Measurements from ENCODE around the gene DCST2.

Gene DCST2

DNA sequence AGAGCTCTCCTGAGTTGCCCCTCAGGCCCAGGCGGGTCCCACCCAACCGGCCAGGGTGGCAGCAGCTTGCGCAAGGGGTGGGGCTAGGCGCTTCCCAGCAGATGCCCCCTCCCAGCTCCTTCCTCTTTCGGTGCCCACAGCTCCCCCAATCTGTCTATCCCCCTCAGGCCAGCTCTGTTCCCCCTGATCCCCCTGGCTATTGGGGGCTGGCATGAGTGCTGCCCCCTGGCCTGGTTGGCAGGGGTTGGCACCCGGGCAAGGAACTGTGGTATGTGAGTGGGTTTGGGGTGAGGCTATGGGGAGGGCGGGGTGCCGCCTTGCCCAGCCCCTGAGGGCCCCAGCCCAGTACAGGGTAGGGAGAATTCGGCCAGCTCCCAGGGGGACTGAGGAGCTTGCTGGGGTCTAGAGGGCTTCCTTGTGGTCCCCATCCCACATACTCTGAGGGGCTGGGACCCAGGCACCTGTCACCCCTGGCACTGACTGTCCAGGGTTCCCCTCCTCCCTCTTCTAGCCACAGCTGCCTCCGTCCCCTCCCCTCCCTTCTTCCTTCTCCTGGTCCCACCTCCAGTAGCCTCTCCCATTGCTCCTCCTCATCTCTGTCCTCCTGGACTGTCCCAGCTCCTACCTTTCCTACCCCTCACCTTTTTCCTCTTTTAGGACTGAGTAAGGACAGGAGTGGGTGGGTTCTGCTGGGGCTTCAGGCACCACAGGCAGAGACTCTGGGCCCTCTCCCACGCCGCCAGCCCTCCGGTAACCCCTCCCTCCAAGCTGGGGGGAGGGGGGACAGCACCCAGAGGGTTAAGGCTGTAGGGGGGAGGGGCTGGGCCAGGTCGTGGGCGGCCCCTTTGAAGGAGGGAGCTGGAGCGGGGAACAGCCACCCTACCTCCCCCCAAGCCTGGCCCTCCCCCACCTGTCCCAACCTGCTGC lies 25.3 kb downstream of the DCST2 start:
- DNase-seq = no peak

DNA sequence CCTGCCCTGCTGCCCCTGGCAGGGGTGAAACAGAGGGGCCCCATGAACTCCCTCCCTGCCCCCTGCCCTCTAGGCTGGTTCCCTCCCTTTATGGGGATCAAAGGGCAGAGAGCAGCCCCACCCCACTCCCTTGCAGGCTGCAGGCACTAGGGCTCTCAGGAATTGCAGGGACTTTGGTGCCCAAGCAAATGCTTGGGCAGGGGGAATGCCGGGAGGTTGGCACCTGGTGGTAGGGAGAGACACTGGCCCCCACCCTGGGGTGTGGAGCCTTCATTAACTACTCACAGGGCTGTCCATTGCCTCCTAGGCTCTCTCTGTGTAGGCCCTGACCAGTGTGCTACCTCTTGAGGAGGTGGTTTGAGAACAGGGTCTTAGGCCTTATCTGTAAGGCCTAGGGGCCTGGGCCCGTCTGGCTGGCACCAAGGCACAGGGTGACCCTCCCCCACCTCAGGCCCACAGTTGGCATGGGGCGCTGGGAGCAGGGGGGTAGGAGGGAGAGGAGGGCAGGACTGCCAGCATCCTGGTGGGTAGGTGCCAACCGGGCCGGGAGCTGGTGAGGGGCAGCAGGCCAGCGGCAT lies 26.2 kb downstream of the DCST2 start:
- DNase-seq = no peak

DNA sequence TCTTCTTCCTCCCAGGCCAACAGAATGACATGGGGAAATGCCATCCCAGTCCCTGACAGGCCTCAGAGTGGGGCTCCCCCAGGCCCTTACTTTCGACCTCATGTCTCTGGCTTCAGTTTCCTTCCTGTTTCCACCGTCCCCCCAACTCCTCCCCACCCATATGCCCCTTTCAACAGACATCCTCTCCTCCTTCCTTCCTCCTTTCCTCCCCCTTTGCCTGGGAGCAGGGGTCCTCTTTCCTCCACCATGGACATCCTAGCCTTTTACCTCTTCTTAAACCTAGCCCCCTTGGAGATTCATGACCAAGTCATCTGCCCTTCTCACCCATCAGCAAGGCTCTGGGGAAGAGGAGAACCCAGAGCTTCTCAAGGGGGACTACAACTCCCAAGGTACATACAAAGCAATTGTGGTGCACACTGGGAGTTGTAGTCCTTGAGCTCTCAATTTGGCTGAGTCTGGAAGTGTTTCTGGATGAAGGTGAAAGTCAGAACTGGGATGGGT lies 26.9 kb downstream of the DCST2 start:
- DNase-seq = peak; percentile 50

DNA sequence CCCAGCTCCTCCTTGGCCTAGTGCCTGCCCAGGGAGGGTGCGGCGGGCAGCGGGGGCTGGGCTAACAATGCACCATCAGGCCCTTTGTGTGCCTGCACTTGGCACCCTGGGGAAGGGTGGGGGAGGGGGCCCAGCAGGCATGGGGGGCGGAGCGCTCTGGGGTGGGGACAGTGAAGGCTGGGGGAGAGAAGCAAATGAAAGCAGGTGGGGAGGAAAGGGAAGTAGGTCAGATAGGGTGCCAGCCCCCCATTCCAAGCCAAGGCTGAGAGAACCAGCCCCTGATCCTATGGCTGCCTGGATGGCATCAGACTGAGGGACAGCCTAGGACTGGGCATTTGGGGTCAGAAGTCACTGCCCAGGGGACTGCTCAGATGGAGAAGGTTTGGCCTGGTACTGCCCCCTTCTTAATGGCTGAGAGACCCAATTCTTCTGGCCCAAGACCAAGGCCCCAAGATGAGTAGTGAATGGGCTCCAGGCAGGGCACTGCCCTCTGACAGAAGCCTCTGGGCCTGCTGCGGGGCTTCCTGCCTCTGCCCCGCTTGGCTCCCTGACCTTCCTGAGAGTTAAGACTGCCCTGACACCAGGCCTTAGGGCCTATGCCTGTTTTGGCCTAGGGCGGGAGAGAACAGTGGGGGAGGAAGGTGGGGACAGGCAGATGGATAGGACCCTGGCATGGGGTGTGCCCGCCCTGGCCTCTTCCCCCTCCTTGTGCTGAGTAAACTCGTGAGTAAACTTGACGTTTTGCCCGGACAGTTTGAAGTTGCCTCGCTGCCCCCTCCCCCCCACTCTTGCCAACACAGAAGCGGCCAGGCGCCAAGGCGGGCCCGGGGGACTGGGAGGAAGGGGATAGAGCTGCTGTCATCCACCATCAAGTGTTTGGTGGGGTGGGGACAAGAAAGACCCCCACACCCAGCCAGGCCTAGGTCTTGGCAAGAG lies 28.2 kb downstream of the DCST2 start:
- DNase-seq = no peak

DNA sequence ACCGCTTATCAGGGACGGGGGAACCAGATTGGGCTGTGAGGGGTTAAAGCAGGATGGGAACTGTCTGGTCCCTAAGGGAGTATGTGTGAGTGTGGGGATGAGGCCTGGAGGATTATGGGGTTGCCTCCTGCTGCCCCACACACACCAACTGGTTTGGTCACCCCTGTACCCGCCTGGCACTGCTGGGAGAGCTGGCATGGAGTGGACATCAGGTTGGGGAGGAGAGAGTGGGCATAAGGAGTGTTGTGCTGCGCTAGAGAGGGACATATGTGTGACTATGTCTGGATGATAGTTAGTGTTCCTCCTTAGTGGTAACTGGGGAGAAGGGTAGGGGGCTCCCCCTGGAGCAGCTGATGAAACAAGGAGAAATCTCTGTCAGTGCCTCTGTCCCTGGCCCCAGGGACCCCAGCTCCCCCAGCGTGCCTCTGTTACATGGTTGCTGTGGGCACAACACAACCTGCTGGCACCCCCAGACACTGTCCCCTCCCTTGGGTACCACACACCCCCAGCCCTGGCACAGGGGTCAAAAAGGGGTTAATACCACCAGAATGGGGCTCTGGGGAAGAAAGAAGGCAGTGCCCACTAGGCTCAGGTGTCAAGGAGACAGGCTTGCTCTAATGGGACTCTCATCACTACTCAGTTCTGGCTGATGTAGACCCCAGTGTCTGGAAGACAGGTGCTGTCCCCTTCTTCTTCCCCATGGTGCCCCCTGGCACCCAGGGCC lies 29.1 kb downstream of the DCST2 start:
- DNase-seq = no peak

DNA sequence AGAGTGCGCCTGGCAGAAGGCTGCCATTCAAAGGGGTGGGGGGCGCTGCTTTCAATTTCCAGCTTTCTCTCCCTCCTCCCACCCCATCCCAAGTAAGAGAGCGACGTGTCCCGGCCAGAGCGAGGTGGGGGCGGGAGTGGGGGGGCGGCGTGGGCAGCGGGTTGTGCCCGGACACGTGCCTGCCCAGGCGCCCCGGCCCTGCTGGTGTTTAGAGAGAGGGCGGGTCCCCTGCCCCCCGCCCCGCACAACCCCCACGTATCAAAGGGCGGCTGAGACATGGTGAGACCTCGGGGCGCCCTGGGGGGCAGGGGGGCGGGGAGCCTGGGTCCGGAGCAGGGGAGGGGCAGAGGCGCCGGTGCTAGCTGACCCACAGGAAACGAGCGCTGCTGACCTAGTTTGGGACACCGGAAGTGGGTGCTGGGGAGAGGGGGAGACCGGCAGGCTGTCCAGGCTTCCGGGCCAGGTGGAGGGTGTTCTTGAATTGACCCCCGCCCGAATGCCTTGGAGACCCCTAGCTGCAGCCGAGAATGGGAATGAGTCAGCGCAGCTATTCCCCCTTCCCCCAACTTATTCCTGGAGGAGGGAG lies 29.7 kb downstream of the DCST2 start:
- DNase-seq = no peak

DNA sequence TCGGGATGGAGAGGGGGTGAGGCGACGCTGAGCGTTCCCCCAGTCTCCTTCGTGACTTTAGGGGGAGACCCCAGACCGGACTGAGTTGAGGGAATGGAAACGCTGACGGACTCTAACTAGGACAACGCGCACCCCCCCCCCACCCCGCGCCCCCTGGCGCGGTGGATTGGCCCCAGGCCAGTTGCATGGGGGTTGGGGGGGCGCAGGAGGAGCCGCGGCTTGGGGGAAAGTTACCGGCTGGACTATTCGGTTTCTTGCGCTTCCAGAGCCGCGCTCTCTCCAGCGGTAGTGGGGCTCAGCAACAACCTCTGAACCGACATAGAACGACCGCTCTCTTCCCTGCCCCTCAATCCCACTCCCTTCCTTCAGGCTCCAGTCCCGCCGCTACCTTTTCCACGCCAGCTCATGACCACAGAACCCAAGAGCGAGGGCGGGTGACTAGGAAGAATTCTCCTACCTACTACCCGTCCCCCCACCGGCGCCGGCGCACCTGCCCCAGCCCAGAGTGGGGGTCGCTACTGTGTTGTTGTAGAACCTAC lies 30.3 kb downstream of the DCST2 start:
- no peak for DNase-seq

DNA sequence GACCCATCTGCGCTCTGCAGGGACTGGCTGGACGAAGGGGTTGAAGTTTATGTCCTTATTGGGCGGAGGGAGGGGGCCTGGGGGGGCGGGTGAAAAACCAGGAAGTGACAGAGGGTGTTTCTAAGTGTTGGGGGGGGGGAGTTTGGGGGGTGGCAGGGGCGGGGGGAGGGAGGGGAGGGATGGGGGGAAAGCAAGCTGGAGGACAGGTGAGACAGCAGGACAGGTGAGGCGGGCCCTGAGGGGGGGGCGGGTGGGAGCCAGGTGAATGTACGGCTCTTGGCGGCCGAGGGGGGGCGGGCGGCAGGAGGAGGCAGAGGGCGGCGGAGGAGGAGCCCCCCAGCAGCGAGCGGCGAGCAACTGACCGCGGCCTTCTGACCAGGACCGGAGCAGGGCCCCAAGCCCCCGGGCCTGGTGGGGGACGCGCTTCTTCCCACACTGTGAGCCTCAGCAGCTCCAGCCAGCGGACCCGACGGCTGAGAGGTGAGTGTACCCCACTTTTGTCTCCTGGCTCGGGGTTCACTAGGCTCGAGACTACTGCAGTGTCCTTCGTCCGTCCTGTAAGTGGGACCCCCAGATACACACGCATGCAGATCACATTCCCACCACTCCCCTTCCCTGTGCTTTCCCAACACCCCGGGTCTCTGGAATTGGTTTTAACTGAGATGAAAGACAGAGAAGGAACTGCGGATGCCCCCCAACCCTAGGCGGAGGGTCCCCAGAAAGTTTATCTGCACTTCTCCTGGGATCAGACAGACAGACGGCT lies 30.9 kb downstream of the DCST2 start, which contains the start of gene ZBTB7B:
Gene ZBTB7B, plus strand, starts transcription at position 339 of the 763 bp plus-strand sequence. CDS start 11,859 bp downstream, outside the sequence.
- DNase-seq = no peak

DNA sequence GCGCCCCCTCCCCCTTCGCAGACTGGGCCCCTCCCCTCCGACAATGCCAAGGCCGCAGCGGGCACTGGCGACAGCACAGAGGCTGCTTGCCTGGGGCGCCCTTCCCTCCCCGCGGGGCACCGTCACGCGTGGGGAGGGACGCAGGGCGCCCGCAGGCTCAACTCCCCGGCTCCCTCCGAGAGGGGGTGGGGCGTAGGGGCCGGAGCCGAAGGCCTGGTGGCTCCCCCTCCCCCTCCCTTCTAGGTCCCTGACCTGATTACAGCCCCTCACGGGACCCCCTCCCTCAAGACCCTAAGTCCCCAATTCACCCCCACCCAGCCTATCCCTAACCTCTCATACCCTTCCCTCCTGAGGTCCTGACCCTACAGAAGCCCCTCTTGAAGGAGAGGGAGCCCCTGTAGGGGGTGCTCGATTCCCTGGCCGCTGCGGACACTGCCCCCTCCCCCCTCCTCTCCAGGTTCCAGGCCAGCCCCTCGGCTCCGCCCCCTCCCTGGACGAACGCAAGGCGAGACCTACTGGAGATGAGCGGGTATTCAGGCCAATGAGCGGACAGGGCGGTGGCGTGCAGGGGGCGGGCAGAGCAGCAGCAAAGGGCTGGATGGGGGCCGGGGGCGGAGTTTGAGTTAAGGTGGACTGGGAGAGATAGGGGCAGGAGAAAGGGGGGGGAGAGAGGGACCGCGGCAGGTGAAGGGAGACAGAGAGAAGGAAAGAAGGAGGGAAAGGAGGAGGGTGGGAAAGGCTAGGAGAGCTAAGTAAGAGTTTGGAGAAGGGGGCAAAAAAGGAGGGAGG lies 31.7 kb downstream of the DCST2 start:
- peak; percentile 97 for DNase-seq

DNA sequence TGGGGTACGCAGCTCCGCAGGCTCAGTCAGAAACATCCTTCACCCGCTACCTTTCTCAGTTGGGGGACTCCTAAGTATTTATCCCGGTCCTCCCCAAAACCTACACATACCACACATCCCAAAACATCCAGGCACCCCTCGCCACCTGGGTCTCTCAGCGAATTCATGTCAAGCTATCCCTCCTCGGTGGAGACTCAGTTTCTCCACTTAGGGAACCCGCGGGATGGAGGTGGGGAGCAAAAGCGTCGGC lies 32.2 kb downstream of the DCST2 start:
- no peak for DNase-seq

DNA sequence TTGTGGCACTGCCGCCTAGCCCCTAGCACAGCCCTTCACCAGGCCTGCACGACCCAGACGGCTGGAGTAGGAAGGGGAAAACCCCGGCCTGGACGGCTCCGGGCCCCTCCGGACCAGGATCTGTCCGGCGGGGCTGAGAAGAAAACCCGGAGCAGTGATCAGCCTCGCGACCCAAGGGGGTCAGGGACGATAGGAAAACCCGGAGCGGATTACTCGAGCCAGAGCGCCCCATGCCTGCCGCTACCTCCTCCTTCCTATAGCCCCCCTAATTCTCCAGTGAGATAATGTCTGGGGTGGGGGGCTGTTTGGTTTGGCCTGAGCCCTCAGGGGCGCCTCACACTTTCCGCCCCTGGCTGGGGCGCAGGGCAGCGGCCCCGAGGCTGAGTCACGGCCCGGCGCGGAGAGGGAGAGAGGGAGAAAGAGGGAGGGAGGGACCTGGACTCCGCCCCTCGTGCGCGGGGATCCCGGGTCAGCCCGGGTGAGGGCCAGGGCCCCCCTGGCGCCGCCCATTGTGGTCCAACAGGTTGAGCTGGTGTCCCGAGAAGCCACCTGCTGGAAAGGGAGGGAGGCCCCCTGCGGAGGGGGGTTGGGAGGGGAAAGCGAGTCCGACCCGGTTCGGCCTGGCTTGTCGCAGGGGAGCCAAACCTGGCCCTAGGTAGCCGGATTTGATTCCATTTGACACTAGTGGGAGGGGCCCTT lies 32.7 kb downstream of the DCST2 start:
- DNase-seq = peak; percentile 78

DNA sequence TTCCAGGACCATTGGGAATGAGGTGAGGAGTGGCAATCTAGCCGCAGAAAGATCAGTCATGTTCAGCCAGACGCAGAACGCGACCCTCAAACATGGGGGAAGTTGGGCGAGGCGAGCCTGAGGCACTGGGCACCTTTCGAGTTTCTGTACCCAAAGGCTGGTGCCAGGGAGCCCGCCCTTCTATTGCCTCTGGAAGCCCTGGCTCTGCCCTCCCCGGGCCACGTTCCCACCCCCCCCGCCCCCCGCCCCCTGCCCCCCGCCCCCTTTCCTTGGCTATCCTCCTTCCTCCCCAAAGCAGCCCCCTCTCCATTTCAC lies 33.2 kb downstream of the DCST2 start:
- no peak for DNase-seq

DNA sequence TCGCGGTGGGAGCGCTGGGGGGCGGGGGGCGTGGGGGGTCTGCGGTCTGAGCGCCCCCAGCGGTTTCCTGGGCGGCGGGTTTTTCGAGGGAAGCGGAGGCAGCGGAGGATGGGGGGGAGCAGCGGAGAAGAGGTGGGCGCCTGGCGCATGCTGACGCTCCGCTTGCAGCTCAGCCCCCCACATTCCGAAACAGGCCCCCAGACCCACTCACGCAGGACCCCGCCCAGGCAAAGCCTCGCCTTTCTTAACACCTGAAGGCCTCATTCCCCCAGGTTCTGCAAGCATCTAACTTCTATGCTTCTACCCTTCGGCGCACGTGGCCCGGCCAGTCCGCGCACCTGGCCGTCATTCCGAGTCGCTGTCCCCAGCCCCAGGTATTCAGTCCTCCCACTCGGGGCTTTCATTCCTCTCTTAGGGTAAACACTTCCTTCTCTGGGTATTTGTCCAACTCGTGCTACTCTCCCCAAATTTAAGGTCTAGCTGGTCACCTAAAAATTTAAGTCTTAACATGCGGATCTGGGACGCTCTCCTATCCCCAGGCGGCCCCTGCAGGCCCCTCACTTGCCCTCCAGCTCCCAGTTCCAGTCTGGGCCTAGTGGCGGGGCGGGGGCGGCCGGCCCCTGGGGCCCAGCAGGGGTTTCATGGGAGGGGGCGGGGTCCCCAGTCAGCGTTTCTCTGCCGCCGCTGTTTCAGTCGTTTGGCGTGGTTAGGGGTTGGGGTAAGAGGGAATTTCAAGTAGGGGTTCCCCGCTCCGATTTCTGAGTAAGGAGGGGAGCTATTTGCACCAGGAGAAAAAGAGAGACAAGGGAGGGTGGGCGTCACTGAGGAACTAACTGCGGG lies 33.8 kb downstream of the DCST2 start:
- DNase-seq = no peak

DNA sequence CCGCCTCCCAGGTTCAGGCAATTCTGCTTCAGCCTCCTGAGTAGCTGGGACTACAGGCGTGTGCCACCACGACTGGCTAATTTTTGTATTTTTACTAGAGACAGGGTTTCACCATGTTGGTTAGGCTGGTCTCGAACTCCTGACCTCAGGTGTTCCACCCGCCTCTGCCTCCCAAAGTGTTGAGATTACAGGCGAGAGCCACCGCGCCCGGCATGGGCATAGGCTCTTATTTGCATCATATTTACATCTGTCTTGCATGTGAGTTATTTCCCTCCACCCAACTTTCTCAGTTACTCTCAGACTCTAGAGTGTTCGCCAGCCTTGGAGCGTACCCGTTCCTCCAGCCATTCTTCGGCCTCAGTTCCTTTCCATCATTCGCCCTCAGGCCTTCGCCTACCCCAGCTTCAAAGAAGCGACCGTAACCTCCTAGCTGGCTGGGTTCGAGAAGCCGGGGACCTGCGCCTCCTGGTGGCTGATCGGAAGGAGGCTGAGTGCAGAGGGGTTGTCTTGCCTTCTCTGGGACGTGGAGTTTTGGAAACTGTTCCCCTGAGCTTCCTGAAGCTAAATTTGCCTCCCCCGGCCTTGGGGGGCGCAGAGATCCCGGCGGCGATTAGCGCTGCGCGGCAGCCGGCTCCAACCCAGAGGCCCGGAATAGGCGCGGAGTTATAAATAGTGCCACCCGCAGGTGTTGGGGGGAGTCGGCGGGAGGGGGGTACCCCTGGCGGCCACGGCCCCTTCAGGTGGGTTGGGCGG lies 34.6 kb downstream of the DCST2 start:
- DNase-seq = peak; percentile 65

DNA sequence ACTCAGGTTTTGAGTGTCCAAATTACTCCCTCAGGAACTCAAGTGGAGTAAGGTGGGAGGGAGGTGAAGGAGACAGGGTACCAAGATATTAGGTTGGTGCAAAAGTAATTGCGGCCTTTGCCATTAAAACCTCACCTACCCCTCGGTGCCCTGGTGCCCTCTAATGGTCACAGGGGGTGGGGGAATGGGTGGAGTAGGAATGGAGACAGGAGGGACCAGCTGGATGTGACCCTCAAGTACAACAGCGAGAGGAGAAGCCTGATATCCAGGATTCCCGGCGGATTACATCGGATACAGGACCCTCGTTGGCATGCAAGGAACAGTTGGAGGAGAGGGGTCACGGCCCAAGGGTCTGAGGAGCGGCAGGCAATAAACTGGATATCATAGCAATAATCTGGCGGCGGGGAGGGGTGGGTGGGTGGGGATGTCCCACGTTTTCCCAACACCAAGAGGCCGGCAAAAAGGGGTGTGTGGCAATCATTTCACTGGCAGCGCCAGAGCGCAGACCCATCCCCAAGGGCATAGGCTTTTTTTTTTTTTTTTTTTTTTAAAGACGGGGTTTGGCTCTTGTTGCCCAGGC lies 35.3 kb downstream of the DCST2 start:
- DNase-seq = no peak

DNA sequence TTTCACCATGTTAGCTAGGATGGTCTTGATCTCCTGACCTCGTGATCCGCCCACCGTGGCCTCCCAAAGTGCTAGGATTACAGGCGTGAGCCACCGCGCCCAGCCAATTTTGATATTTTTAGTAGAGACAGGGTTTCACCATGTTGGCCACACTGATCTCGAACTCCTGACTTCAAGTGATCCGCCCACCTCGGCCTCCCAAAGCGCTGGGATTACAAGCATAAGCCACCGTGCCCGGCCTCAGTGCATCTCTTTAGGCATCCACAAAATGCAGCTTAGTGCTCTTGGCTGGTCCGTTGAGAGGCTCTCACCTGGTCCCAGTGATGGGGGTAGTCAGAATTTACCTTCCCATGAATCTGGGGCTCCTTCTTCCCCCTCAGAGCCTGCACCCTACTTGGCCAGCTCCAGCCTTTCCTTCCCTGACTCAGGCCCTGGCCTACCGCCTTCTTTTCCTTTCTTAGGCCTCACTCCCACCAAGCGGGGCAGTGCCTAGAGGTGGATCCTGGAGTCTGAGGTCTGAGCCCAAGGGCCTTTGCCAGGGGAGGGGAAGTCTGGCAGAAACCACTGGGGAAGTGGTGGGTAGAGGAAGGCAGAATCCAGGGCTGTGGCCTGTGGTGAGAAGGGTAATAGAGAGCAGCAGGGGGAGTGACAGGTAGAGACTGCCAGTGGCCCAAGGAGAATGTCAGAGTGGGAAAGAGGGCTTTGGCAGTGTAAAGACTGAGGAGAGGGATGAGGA lies 36.4 kb downstream of the DCST2 start:
- no peak for DNase-seq

All from CD4-positive, alpha-beta T cell treated with Interleukin-4 for 4 hours (primary cell).